HG02973 (cell line): ENCODE results near the gene MUC21.
"Not testable (repeated sequence)": the region's sequence is repeated elsewhere in the genome, so short reads cannot be mapped to it uniquely, and the experiment has no call there.

ENCODE experiments used
- ATAC-seq: cut with Tn5 transposase; IDR thresholded peaks from one replicate; pipeline ENCODE4 v1.9.1; 2021; ENCODE audit warnings: moderate library complexity; ENCODE audit not compliant: unreplicated experiment

Gene MUC21

GRCh38 chr6:30966154-30966553 lies 17.4 kb upstream of the MUC21 start:
- no peak for ATAC-seq

- not testable (repeated sequence) for ATAC-seq
Measured at GRCh38 chr6:30969171-30969570, 14.3 kb upstream of the MUC21 start.

- ATAC-seq: no peak
Measured at GRCh38 chr6:30970946-30971345, 12.6 kb upstream of the MUC21 start.

GRCh38 chr6:30972816-30973215 lies 10.7 kb upstream of the MUC21 start:
- no peak for ATAC-seq

- no peak for ATAC-seq
Measured at GRCh38 chr6:30974490-30975252, 8.8 kb upstream of the MUC21 start.

- ATAC-seq: no peak
Measured at GRCh38 chr6:30979141-30979540, 4.4 kb upstream of the MUC21 start.

GRCh38 chr6:30979690-30980089 lies 3.8 kb upstream of the MUC21 start:
- ATAC-seq: no peak

GRCh38 chr6:30981942-30982772 lies 1.4 kb upstream of the MUC21 start:
- no peak for ATAC-seq

- no peak for ATAC-seq
Measured at GRCh38 chr6:30985490-30985889, 2.0 kb downstream of the MUC21 start.

- ATAC-seq: no peak
Measured at GRCh38 chr6:30987304-30987703, 3.8 kb downstream of the MUC21 start.

GRCh38 chr6:30988209-30988825 lies 4.8 kb downstream of the MUC21 start:
- ATAC-seq: no peak

GRCh38 chr6:30990422-30991086 lies 7.0 kb downstream of the MUC21 start:
- no peak for ATAC-seq

- no peak for ATAC-seq
Measured at GRCh38 chr6:30991891-30992290, 8.4 kb downstream of the MUC21 start.

- ATAC-seq: no peak
Measured at GRCh38 chr6:30997301-30997700, 13.8 kb downstream of the MUC21 start.

GRCh38 chr6:30998785-30999184 lies 15.3 kb downstream of the MUC21 start:
- no peak for ATAC-seq

- not testable (repeated sequence) for ATAC-seq
Measured at GRCh38 chr6:31000067-31000860, 16.7 kb downstream of the MUC21 start.

- no peak for ATAC-seq
Measured at GRCh38 chr6:31001281-31001888, 17.9 kb downstream of the MUC21 start.

- no peak for ATAC-seq
Measured at GRCh38 chr6:31002471-31002870, 19.0 kb downstream of the MUC21 start.

GRCh38 chr6:31004794-31005193 lies 21.3 kb downstream of the MUC21 start:
- no peak for ATAC-seq
